ENCODE data around the gene FBXW9.
"Not testable (repeated sequence)": the region's sequence is repeated elsewhere in the genome, so short reads cannot be mapped to it uniquely, and the experiment has no call there.

Gene FBXW9

GRCh38 chr19:12715102-12715501 lies 18.7 kb upstream of the FBXW9 start:
- DNase-seq: no peak

GRCh38 chr19:12713304-12713703 lies 16.9 kb upstream of the FBXW9 start:
- not testable (repeated sequence) for DNase-seq

GRCh38 chr19:12712077-12712476 lies 15.6 kb upstream of the FBXW9 start:
- DNase-seq: peak in 1 of 2 experiments; percentile 6

- DNase-seq: no peak
These were observed 14.8 kb upstream of the FBXW9 start for GRCh38 chr19:12711187-12711586.

- DNase-seq: no peak
These were observed 12.2 kb upstream of the FBXW9 start for GRCh38 chr19:12708641-12709040.

GRCh38 chr19:12706332-12706718 lies 9.9 kb upstream of the FBXW9 start:
- DNase-seq: no peak

GRCh38 chr19:12705654-12706331 lies 9.4 kb upstream of the FBXW9 start:
- DNase-seq: no peak

- no peak for DNase-seq
These were observed 8.7 kb upstream of the FBXW9 start for GRCh38 chr19:12705169-12705568.

GRCh38 chr19:12703046-12703445 lies 6.6 kb upstream of the FBXW9 start:
- DNase-seq: peak; percentile 45 to 59

GRCh38 chr19:12701596-12702282 lies 5.3 kb upstream of the FBXW9 start:
- no peak for DNase-seq

GRCh38 chr19:12698138-12698537 lies 1.7 kb upstream of the FBXW9 start:
- no peak for DNase-seq

GRCh38 chr19:12697425-12697824 lies 994 bp upstream of the FBXW9 start:
- DNase-seq: not testable (repeated sequence)

GRCh38 chr19:12695997-12696365 lies 450 bp downstream of the FBXW9 start:
- no peak for DNase-seq

GRCh38 chr19:12695514-12695913 lies 917 bp downstream of the FBXW9 start:
- no peak for DNase-seq

- DNase-seq: no peak
These were observed 1.3 kb downstream of the FBXW9 start for GRCh38 chr19:12695096-12695495.

- no peak for DNase-seq
These were observed 1.8 kb downstream of the FBXW9 start for GRCh38 chr19:12694641-12695040.

GRCh38 chr19:12692960-12693359 lies 3.5 kb downstream of the FBXW9 start:
- DNase-seq: no peak

- DNase-seq: no peak
These were observed 6.7 kb downstream of the FBXW9 start for GRCh38 chr19:12689581-12690216.

- DNase-seq: no peak
These were observed 7.4 kb downstream of the FBXW9 start for GRCh38 chr19:12689012-12689411.

GRCh38 chr19:12687496-12688196 lies 8.8 kb downstream of the FBXW9 start, which contains the start of gene GNG14:
TSS of gene GNG14 (plus strand) at chr19:12687998. CDS start at chr19:12688049, 51 bp downstream.
- peak in 1 of 2 experiments; percentile 77 for DNase-seq

- no peak for DNase-seq
These were observed 10.6 kb downstream of the FBXW9 start for GRCh38 chr19:12685831-12686230.

- peak; percentile 99 for DNase-seq
These were observed 15.1 kb downstream of the FBXW9 start, which contains the start of gene DHPS for GRCh38 chr19:12681074-12681987. TSS of gene DHPS (minus strand) at chr19:12681880. CDS start at chr19:12681766, 114 bp downstream.
